ENCODE results near the gene MLKL. TPM values are rescaled to one million over a fixed set of nuclear protein-coding genes. Genes with fewer than 3 reads are reported as not detected.

Gene MLKL
- total and polyA plus RNA-seq, 2 of the 13 experiments (the other 11 are each of a cell fraction or from before 2014, with no cell fraction given) = 6.4 to 10.7 TPM

GRCh38 chr16:74727903-74728302 is 27.2 kb upstream of the MLKL start:
- no peak overlapping the region for H3K27ac ChIP-seq (ENCODE audit: extremely low read length, insufficient read depth, low read length)
- no peaks in the 10 kb centered on the region for H4K20me1 ChIP-seq (ENCODE audit: insufficient read depth, low read length)
- no peak overlapping the region for H3K9ac ChIP-seq (ENCODE audit: insufficient read depth, low read depth, low read length)
- no peak for TF ChIP-seq KMT2A (CRISPR knock-in tag; IDR thresholded peaks at IDR 0.05)
- TF ChIP-seq POLR2AphosphoS5 (IDR thresholded peaks at IDR 0.05; ENCODE audit: low read depth, low read length) = no peak
- no peak for TF ChIP-seq ZNF34 (CRISPR knock-in tag; IDR thresholded peaks at IDR 0.05; ENCODE audit: borderline replicate concordance)
- TF ChIP-seq MTA3 (CRISPR knock-in tag; IDR thresholded peaks at IDR 0.05) = no peak
- no peak for TF ChIP-seq FOXO1 (CRISPR knock-in tag; IDR thresholded peaks at IDR 0.05)
- no peak for TF ChIP-seq FOXK1 (CRISPR knock-in tag; IDR thresholded peaks at IDR 0.05; ENCODE audit: borderline replicate concordance, low read depth)
- TF ChIP-seq NFATC3 (CRISPR knock-in tag; IDR thresholded peaks at IDR 0.05) = no peak
- no peak for TF ChIP-seq TSC22D2 (CRISPR knock-in tag; IDR thresholded peaks at IDR 0.05; ENCODE audit: borderline replicate concordance)
- TF ChIP-seq ZNF780A (CRISPR knock-in tag; IDR thresholded peaks at IDR 0.05) = no peak
- H3K4me2 ChIP-seq (ENCODE audit: low read depth, low read length) = no peak overlapping the region
- H3K9me3 ChIP-seq (ENCODE audit: low read length) = peaks cover 8% of the 10 kb centered on the region
- no TSS peak for BruUV-seq (replicated peaks)
- 71% methylated on average over 4 of the region's 4 CpGs for WGBS (ENCODE audit: low lambda C conversion rate)
- in situ Hi-C loops (cut with HindIII; ENCODE audit: extremely low pct_ligation_motif_present, low pct_unique_long_range_greater_than_20kb) = no loop called here
- FAIRE-seq (no peak), ATAC-seq (no peak), DNase-seq (ENCODE audit: low spot score) (no peak)
- H3K79me2 ChIP-seq (ENCODE audit: insufficient read depth, low read length) = no peaks in the 10 kb centered on the region
- POLR2A ChIA-PET = no interaction called here
- peaks cover 40% of the 10 kb centered on the region for H3K4me1 ChIP-seq (ENCODE audit: insufficient read depth, low read length)
- peaks cover 0 to 22% of the 10 kb centered on the region in 2 experiments; a peak in 3 of 5 replicates for H3K27me3 ChIP-seq (ENCODE audit: control insufficient read depth in 1 of 2, insufficient read depth in 2 of 2, low read length in 2 of 2)
- H3K4me3 ChIP-seq (replicated peaks in 1 of 3; ENCODE audit: insufficient read depth in 1 of 3, low read depth in 2 of 3, low read length in 3 of 3) = no peak overlapping the region
- H3K36me3 ChIP-seq (replicated peaks in 1 of 2; ENCODE audit: control insufficient read depth in 1 of 2, insufficient read depth in 2 of 2, low read length in 2 of 2) = no peaks in the 10 kb centered on the region
- CTCF ChIA-PET (ENCODE audit: low intra/inter-chr PET ratio, low total read pairs) = interaction anchor here (3.1 kb wide), 1 partner anchor 18 kb away, joined by 23 read pairs; no protein-coding TSS in a partner anchor
- intact Hi-C loops (cut with micrococcal nuclease; ENCODE audit: unreplicated experiment) = no loop called here
- no peak overlapping the region for H2AFZ ChIP-seq (ENCODE audit: low read length)

GRCh38 chr16:74726716-74727115 is 26.1 kb upstream of the MLKL start:
- Histone ChIP-seq H4K20me1 (ENCODE audit: insufficient read depth, low read length) (no peaks in the 10 kb centered on the region), H3K9ac (ENCODE audit: insufficient read depth, low read depth, low read length) (no peak overlapping the region), H3K4me1 (ENCODE audit: insufficient read depth, low read length) (peaks cover 28% of the 10 kb centered on the region), H3K27ac (ENCODE audit: extremely low read length, insufficient read depth, low read length) (no peak overlapping the region), H2AFZ (ENCODE audit: low read length) (no peak overlapping the region), H3K79me2 (ENCODE audit: insufficient read depth, low read length) (no peaks in the 10 kb centered on the region), H3K4me2 (ENCODE audit: low read depth, low read length) (no peak overlapping the region), H3K4me3 (replicated peaks in 1 of 3; ENCODE audit: insufficient read depth in 1 of 3, low read depth in 2 of 3, low read length in 3 of 3) (no peak overlapping the region), H3K36me3 (replicated peaks in 1 of 2; ENCODE audit: control insufficient read depth in 1 of 2, insufficient read depth in 2 of 2, low read length in 2 of 2) (no peaks in the 10 kb centered on the region), H3K9me3 (ENCODE audit: low read length) (peaks cover 8% of the 10 kb centered on the region), H3K27me3 (ENCODE audit: control insufficient read depth in 1 of 2, insufficient read depth in 2 of 2, low read length in 2 of 2) (peaks cover 0 to 20% of the 10 kb centered on the region in 2 experiments; a peak in 3 of 5 replicates)
- WGBS (ENCODE audit: low lambda C conversion rate) = 55% methylated on average over 2 of the region's 2 CpGs
- DNase-seq (ENCODE audit: low spot score) (peak; percentile 50), FAIRE-seq (peak; percentile 48), ATAC-seq (peak; percentile 33)
- ChIA-PET POLR2A (no interaction called here), CTCF (ENCODE audit: low intra/inter-chr PET ratio, low total read pairs) (interaction anchor here (1.2 to 3.1 kb wide), 2 partner anchors 17 to 136 kb away, joined by 4 to 23 read pairs; no protein-coding TSS in a partner anchor)
- in situ Hi-C loops (cut with HindIII; ENCODE audit: extremely low pct_ligation_motif_present, low pct_unique_long_range_greater_than_20kb) = no loop called here
- no TSS peak for BruUV-seq (replicated peaks)
- intact Hi-C loops (cut with micrococcal nuclease; ENCODE audit: unreplicated experiment) = loop anchor here (1.0 kb wide), 1 partner anchor 17 kb away; no protein-coding TSS in a partner anchor
- TF ChIP-seq RAD21 (CRISPR knock-in tag; IDR thresholded peaks at IDR 0.05) (peak; percentile 49; the same call in 1 of the 2 replicates), SALL1 (CRISPR knock-in tag; IDR thresholded peaks at IDR 0.05) (0 out of 2 replicates have a peak, but pooled peaks have one; percentile 11), SNRNP70 (IDR thresholded peaks at IDR 0.05; ENCODE audit: low read depth, low read length) (no peak), ZNF343 (CRISPR knock-in tag; IDR thresholded peaks at IDR 0.05) (no peak), AKNA (CRISPR knock-in tag; IDR thresholded peaks at IDR 0.05; ENCODE audit: borderline replicate concordance) (no peak), POLR2A (IDR thresholded peaks at IDR 0.05; ENCODE audit: insufficient read depth in 1 of 2, low read depth in 2 of 2, low read length in 2 of 2) (no peak), XRCC5 (optimal IDR thresholded peaks at IDR 0.05; ENCODE audit: low read length) (peak; percentile 53), TGIF2 (CRISPR knock-in tag; IDR thresholded peaks at IDR 0.05) (no peak), KMT2A (CRISPR knock-in tag; IDR thresholded peaks at IDR 0.05) (no peak)

Data from HepG2 (cell line).